ENCODE data around the gene GRHPR. TPM values are rescaled to one million over a fixed set of nuclear protein-coding genes. Genes with fewer than 3 reads are reported as not detected.

The GRHPR gene
- total RNA-seq, 1 donor from 2014 or later, result 116 TPM

- Histone ChIP-seq H4K20me1 (ENCODE audit: low read depth) (no peaks in the 10 kb centered on the region), H3K4me3 (no peak overlapping the region), H3K4me1 (peaks cover 37% of the 10 kb centered on the region), H3K79me2 (ENCODE audit: low read depth) (no peaks in the 10 kb centered on the region), H3F3A (ENCODE audit: low read depth) (peaks cover 32% of the 10 kb centered on the region), H3K27ac (no peak overlapping the region), H3K9ac (no peak overlapping the region), H3K4me2 (no peak overlapping the region), H3K27me3 (no peaks in the 10 kb centered on the region), H3K36me3 (no peaks in the 10 kb centered on the region), H3K9me3 (ENCODE audit: low read depth) (no peaks in the 10 kb centered on the region), H2AFZ (replicated peaks) (peak overlapping the region; percentile 35)
- no peak overlapping the region for H3K4me3 Mint-ChIP-seq
- no peaks in the 10 kb centered on the region for H3K36me3 Mint-ChIP-seq
- H3K27ac Mint-ChIP-seq, result no peak overlapping the region
- peaks cover 35% of the 10 kb centered on the region for H3K4me1 Mint-ChIP-seq
- TF ChIP-seq EZH2phosphoT487 (IDR thresholded peaks at IDR 0.05), result no peak
- TF ChIP-seq CTCF (IDR thresholded peaks at IDR 0.05), result no peak
- TF ChIP-seq EZH2 (IDR thresholded peaks at IDR 0.05), result no peak
- no peaks in the 10 kb centered on the region for H3K9me3 Mint-ChIP-seq
- H3K27me3 Mint-ChIP-seq (ENCODE audit: insufficient read depth, low read depth), result peaks cover 5% of the 10 kb centered on the region
- DNase-seq (ENCODE audit: low spot score), result no peak
Measured at GRCh38 chr9:37410354-37410861, 12.1 kb upstream of the GRHPR start.

GRCh38 chr9:37410969-37411785 is 11.3 kb upstream of the GRHPR start:
- H3K79me2 ChIP-seq (ENCODE audit: low read depth), result no peaks in the 10 kb centered on the region
- H3K4me2 ChIP-seq, result no peak overlapping the region
- no peaks in the 10 kb centered on the region for H3K36me3 ChIP-seq
- no peak overlapping the region for H3K4me3 Mint-ChIP-seq
- TF ChIP-seq EZH2phosphoT487 (IDR thresholded peaks at IDR 0.05), result no peak
- TF ChIP-seq CTCF (IDR thresholded peaks at IDR 0.05), result peak; percentile 44
- H3K27ac ChIP-seq, result no peak overlapping the region
- H2AFZ ChIP-seq (replicated peaks), result peak overlapping the region; percentile 35
- H3K4me1 Mint-ChIP-seq, result peaks cover 39% of the 10 kb centered on the region
- no peak overlapping the region for H3K9ac ChIP-seq
- H3K9me3 ChIP-seq (ENCODE audit: low read depth), result no peaks in the 10 kb centered on the region
- H3F3A ChIP-seq (ENCODE audit: low read depth), result peaks cover 40% of the 10 kb centered on the region
- H3K4me3 ChIP-seq, result no peak overlapping the region
- peaks cover 45% of the 10 kb centered on the region for H3K4me1 ChIP-seq
- H3K27me3 ChIP-seq, result no peaks in the 10 kb centered on the region
- no peaks in the 10 kb centered on the region for H3K36me3 Mint-ChIP-seq
- peak; percentile 36 for DNase-seq (ENCODE audit: low spot score)
- H3K27me3 Mint-ChIP-seq (ENCODE audit: insufficient read depth, low read depth), result peaks cover 5% of the 10 kb centered on the region
- no peaks in the 10 kb centered on the region for H3K9me3 Mint-ChIP-seq
- H4K20me1 ChIP-seq (ENCODE audit: low read depth), result no peaks in the 10 kb centered on the region
- peak overlapping the region; percentile 81 for H3K27ac Mint-ChIP-seq

- Histone ChIP-seq H3K36me3 (no peaks in the 10 kb centered on the region), H2AFZ (replicated peaks) (no peak overlapping the region), H3K4me1 (peaks cover 49% of the 10 kb centered on the region), H3K27ac (peak overlapping the region; percentile 30), H3K9ac (no peak overlapping the region), H3K27me3 (no peaks in the 10 kb centered on the region), H3F3A (ENCODE audit: low read depth) (peaks cover 40% of the 10 kb centered on the region), H3K4me2 (peak overlapping the region; percentile 59), H3K9me3 (ENCODE audit: low read depth) (no peaks in the 10 kb centered on the region), H3K4me3 (no peak overlapping the region), H4K20me1 (ENCODE audit: low read depth) (no peaks in the 10 kb centered on the region), H3K79me2 (ENCODE audit: low read depth) (no peaks in the 10 kb centered on the region)
- Mint-ChIP-seq H3K9me3 (no peaks in the 10 kb centered on the region), H3K4me1 (peaks cover 41% of the 10 kb centered on the region), H3K27me3 (ENCODE audit: insufficient read depth, low read depth) (peaks cover 5% of the 10 kb centered on the region), H3K27ac (peak overlapping the region; percentile 96), H3K4me3 (peak overlapping the region; percentile 62), H3K36me3 (no peaks in the 10 kb centered on the region)
- DNase-seq (ENCODE audit: low spot score), result peak; percentile 58
- no peak for TF ChIP-seq EZH2 (IDR thresholded peaks at IDR 0.05)
- TF ChIP-seq CTCF (IDR thresholded peaks at IDR 0.05), result no peak
- TF ChIP-seq EZH2phosphoT487 (IDR thresholded peaks at IDR 0.05), result no peak
Measured at GRCh38 chr9:37412431-37413151, 9.9 kb upstream of the GRHPR start.

Data from neural progenitor cell (in vitro differentiated cells).